Stomach (tissue), 19 donors: ENCODE measurements around the gene OR2A2. TPM values are rescaled to one million over a fixed set of nuclear protein-coding genes. Genes with fewer than 3 reads are reported as not detected.

ENCODE experiments used
- DNase-seq, 2 donors: peaks; one replicate each; pipeline versions ENCODE4 v3.0.0 to v3.0.0-alpha.2; 2013 to 2019
- H3K27ac ChIP-seq, 5 donors: fragments of 200-600 bp in 4 of 5; sonication (generic) in 4 of 5; one replicate each; pipeline ENCODE4 v1.5.1; 2013 to 2019; ENCODE audit warnings: mild to moderate bottlenecking in 1 of 5, moderate library complexity in 1 of 5
- H3K27me3 ChIP-seq, 3 donors: fragments of 200-600 bp; sonication (generic); one replicate each; pipeline ENCODE4 v1.5.1; 2017 to 2019; ENCODE audit warnings: mixed run types in 1 of 3
- H3K36me3 ChIP-seq, 4 donors: fragments of 200-600 bp; sonication (generic); 1 replicate in 3 of 4; 2 replicates in 1 of 4; pipeline ENCODE4 v1.5.1; 2016 to 2019
- H3K4me1 ChIP-seq, 4 donors: fragments of 200-600 bp; sonication (generic); one replicate each; pipeline ENCODE4 v1.5.1; 2016 to 2019
- H3K4me3 ChIP-seq, 4 donors: fragments of 200-600 bp; sonication (generic) in 3 of 4; one replicate each; pipeline ENCODE4 v1.5.1; 2016 to 2019; ENCODE audit warnings: mild to moderate bottlenecking in 1 of 4
- H3K9me3 ChIP-seq, 4 donors: fragments of 200-600 bp; sonication (generic); one replicate each; pipeline ENCODE4 v1.5.1; 2016 to 2019
- CTCF ChIP-seq, 7 experiments: fragments of 450-650 bp in 4 of 7; fragments of 200-600 bp in 3 of 7; sonication (generic) in 3 of 7; IDR thresholded peaks; one replicate each; pipeline ENCODE4 v1.5.1; 2016 to 2019; ENCODE audit warnings: antibody characterized with exemption in 7 of 7, control low read depth in 2 of 7, mild to moderate bottlenecking in 1 of 7
- EP300 ChIP-seq: sonication (generic); formaldehyde crosslinking; IDR thresholded peaks from one replicate; pipeline ENCODE4 v1.6.1; 2017; ENCODE audit warnings: antibody characterized with exemption
- POLR2A ChIP-seq, 4 donors: fragments of 450-650 bp; IDR thresholded peaks; one replicate each; pipeline ENCODE4 v1.6.1; 2016; ENCODE audit warnings: antibody characterized with exemption in 4 of 4, control low read depth in 2 of 4, mild to moderate bottlenecking in 1 of 4, moderate library complexity in 1 of 4
- POLR2AphosphoS5 ChIP-seq, 3 donors: sonication (generic); formaldehyde crosslinking; IDR thresholded peaks; one replicate each; pipeline ENCODE4 v1.6.1; 2016; ENCODE audit warnings: antibody characterized with exemption in 3 of 3
- WGBS, 5 donors: extraction: QIAGEN DNeasy Blood & Tissue Kit in 3 of 5; methylation state at CpG; one replicate each; pipeline versions ENCODE4 v1.1.5 to v1.1.7; 2013 to 2018; 5-methylcytosine and 5-hydroxymethylcytosine counted together
- intact Hi-C: fragments of 100-400 bp; cut with DNase I; formaldehyde crosslinking; loops from one replicate; pipeline ENCODE4 v1.15.1; 2023; ENCODE audit warnings: low total_unique reads
- long read RNA-seq, 10 donors: transcript quantifications; one replicate each; lab custom pipeline, GENCODE V29; 2026
- polyA plus RNA-seq, 3 donors: library from polyadenylated mRNA; stranded (reverse); fragments of 200-250 nt; gene quantifications; one replicate each; pipeline ENCODE4 v1.2.3, GENCODE V29; 2013
- total RNA-seq, 5 donors: library from RNA; depleted of rRNA; stranded (reverse); fragments of >200 nt; gene quantifications; one replicate each; pipeline versions ENCODE4 v1.1.0 to v1.2.3, GENCODE V29; 2014 to 2016
- donor health status: healthy with polysubstance abuse.
- donor health status: Bipolar disorder and iron deficiency.
- donor health status: healthy.

The OR2A2 gene
- not detected for total RNA-seq
- not detected for polyA plus RNA-seq
- long read RNA-seq, donor 1 = 0 reads
- long read RNA-seq, donor 2 = 0 reads
- long read RNA-seq, donor 3 = 0 reads
- long read RNA-seq, donor 4 = 0 reads
- long read RNA-seq, donor 5 = 0 reads
- long read RNA-seq, donor 6 = 0 reads
- long read RNA-seq, donor 7 = 0 reads
- long read RNA-seq, donor 8 = 0 reads
- long read RNA-seq, donor 9 = 0 reads
- long read RNA-seq, donor 10 = 0 reads

DNA sequence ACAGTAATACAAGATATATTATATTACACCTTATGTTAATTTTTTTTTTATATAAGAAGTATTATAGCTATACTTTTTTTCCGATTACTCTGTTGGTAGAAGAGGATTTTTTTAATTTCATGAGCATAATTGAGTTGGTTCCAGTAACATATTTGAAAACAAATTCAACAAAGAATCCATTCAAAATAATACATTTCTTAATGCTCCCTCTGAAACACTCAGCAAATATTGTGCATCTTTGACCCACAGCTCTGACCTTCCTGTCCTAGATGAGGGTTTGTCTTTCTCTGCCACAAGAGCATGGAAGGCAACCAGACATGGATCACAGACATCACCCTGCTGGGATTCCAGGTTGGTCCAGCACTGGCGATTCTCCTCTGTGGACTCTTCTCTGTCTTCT is at the start of gene OR2A2:
TSS of gene OR2A2 (plus strand) at position 301 of the 400 bp plus-strand sequence. CDS start at position 301, 0 bp downstream.
- 83 to 96% (median 88%) methylated on average over 2 of the region's 2 CpGs for WGBS, 5 donors
- Histone ChIP-seq H3K27me3 (no peaks in the 10 kb centered on the region), H3K4me1 (no peaks in the 10 kb centered on the region), H3K36me3 (no peaks in the 10 kb centered on the region), H3K27ac (no peak within 1 kb of the TSS), H3K9me3 (no peaks in the 10 kb centered on the region), H3K4me3 (no peak within 1 kb of the TSS)
- TF ChIP-seq CTCF (IDR thresholded peaks at IDR 0.05) (no peak), POLR2AphosphoS5 (IDR thresholded peaks at IDR 0.05) (no peak), POLR2A (IDR thresholded peaks at IDR 0.05) (no peak), EP300 (no peak)
- intact Hi-C loops = no loop called here
- DNase-seq = no peak

- Histone ChIP-seq H3K27me3 (no peaks in the 10 kb centered on the region), H3K27ac (no peak overlapping the region), H3K4me3 (no peak overlapping the region), H3K4me1 (no peaks in the 10 kb centered on the region), H3K9me3 (peaks cover 0 to 11% (median 2%) of the 10 kb centered on the region in 4 donors), H3K36me3 (no peaks in the 10 kb centered on the region)
- intact Hi-C loops = no loop called here
- WGBS, 5 donors = 34 to 40% (median 39%) methylated on average over 3 of the region's 3 CpGs
- no peak for TF ChIP-seq POLR2A (IDR thresholded peaks at IDR 0.05)
- no peak for TF ChIP-seq CTCF (IDR thresholded peaks at IDR 0.05)
- TF ChIP-seq POLR2AphosphoS5 (IDR thresholded peaks at IDR 0.05) = no peak
- no peak for TF ChIP-seq EP300
- no peak for DNase-seq
These were observed 45.7 kb upstream of the OR2A2 start for GRCh38 chr7:144063710-144064109.

GRCh38 chr7:144069511-144069910 is 39.9 kb upstream of the OR2A2 start, which contains the start of gene OR2A25:
OR2A25 (plus strand) TSS chr7:144069811; CDS start chr7:144074220, 4,409 bp downstream.
- Histone ChIP-seq H3K4me3 (no peak within 1 kb of the TSS), H3K27me3 (no peaks in the 10 kb centered on the region), H3K9me3 (no peaks in the 10 kb centered on the region), H3K36me3 (no peaks in the 10 kb centered on the region), H3K4me1 (no peaks in the 10 kb centered on the region), H3K27ac (no peak within 1 kb of the TSS)
- intact Hi-C loops = no loop called here
- DNase-seq = no peak
- 71 to 86% (median 81%) methylated on average over 1 of the region's 1 CpG for WGBS, 5 donors
- TF ChIP-seq EP300 = no peak
- no peak for TF ChIP-seq POLR2AphosphoS5 (IDR thresholded peaks at IDR 0.05)
- TF ChIP-seq CTCF (IDR thresholded peaks at IDR 0.05) = no peak
- no peak for TF ChIP-seq POLR2A (IDR thresholded peaks at IDR 0.05)

DNA sequence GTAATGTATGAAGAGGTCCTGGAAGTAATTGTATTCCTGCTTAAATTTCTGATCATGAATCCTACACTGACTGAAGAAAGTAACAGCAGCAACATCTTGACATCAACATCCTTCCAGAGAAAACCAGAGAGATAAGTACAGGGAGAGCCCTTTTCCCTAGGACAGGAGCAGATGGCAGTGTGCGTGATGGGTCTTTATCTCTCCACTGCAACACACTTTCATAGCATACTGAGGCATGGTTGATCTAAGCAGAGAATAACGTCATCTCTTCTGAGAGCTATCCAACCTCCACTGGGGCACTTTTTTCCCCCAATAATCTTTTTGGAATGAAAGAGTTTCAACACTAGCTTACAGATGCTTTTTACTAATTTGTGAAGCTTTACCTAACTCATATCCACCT is 39.4 kb upstream of the OR2A2 start:
- Histone ChIP-seq H3K4me3 (no peak overlapping the region), H3K9me3 (no peaks in the 10 kb centered on the region), H3K4me1 (no peaks in the 10 kb centered on the region), H3K27ac (no peak overlapping the region), H3K27me3 (no peaks in the 10 kb centered on the region), H3K36me3 (no peaks in the 10 kb centered on the region)
- intact Hi-C loops = no loop called here
- 66 to 80% (median 75%) methylated on average over 2 of the region's 2 CpGs for WGBS, 5 donors
- no peak for DNase-seq
- no peak for TF ChIP-seq CTCF (IDR thresholded peaks at IDR 0.05)
- no peak for TF ChIP-seq POLR2AphosphoS5 (IDR thresholded peaks at IDR 0.05)
- TF ChIP-seq EP300 = no peak
- no peak for TF ChIP-seq POLR2A (IDR thresholded peaks at IDR 0.05)
